PC-9 (cell line): Measurements from ENCODE around the gene RFX2.

ENCODE experiments used
- EZH2 ChIP-seq: fragments of 200-600 bp; sonication (generic); IDR thresholded peaks from 2 replicates; pipeline ENCODE4 v1.8.0; 2017; ENCODE audit warnings: antibody characterized with exemption, low read depth
- TF ChIP-seq, protein P1 (sequence below): fragments of 200-600 bp; sonication (generic); conservative IDR thresholded peaks from 2 replicates; pipeline ENCODE4 v1.6.1; 2017; ENCODE audit warnings: mixed run types, antibody characterized with exemption, mild to moderate bottlenecking, moderate library complexity

GRCh38 chr19:5984600-5984999, 125.7 kb downstream of the RFX2 start:
- TF ChIP-seq, protein P1, sequence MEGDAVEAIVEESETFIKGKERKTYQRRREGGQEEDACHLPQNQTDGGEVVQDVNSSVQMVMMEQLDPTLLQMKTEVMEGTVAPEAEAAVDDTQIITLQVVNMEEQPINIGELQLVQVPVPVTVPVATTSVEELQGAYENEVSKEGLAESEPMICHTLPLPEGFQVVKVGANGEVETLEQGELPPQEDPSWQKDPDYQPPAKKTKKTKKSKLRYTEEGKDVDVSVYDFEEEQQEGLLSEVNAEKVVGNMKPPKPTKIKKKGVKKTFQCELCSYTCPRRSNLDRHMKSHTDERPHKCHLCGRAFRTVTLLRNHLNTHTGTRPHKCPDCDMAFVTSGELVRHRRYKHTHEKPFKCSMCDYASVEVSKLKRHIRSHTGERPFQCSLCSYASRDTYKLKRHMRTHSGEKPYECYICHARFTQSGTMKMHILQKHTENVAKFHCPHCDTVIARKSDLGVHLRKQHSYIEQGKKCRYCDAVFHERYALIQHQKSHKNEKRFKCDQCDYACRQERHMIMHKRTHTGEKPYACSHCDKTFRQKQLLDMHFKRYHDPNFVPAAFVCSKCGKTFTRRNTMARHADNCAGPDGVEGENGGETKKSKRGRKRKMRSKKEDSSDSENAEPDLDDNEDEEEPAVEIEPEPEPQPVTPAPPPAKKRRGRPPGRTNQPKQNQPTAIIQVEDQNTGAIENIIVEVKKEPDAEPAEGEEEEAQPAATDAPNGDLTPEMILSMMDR: no peak
- no peak for TF ChIP-seq EZH2
